Keratinocyte (primary cell): ENCODE data around the gene AKAP6. TPM values are rescaled to one million over a fixed set of nuclear protein-coding genes. Genes with fewer than 3 reads are reported as not detected.

Experiments used
- DNase-seq: peaks from one replicate; pipeline ENCODE4 v3.0.0-alpha.2; 2011; ENCODE audit warnings: low read depth, missing footprints, low spot score
- FAIRE-seq: peaks from 2 replicates; lab custom pipeline; 2011; peaks lifted over from hg19 to GRCh38; lab: Jason Lieb, UNC
- H2AFZ ChIP-seq: 2 replicates; pipeline ENCODE4 v1.6.0; 2012; ENCODE audit warnings: low read length, control low read depth, inconsistent platforms; ENCODE audit not compliant: control insufficient read depth
- H3K27ac ChIP-seq: 2 replicates; pipeline ENCODE4 v1.5.1; 2011; ENCODE audit warnings: low read length; ENCODE audit not compliant: control insufficient read depth, insufficient read depth
- H3K27me3 ChIP-seq: 3 replicates; pipeline ENCODE4 v1.6.0; 2011; ENCODE audit warnings: low read length; ENCODE audit not compliant: control insufficient read depth, insufficient read depth; ENCODE audit errors: extremely low read depth
- H3K36me3 ChIP-seq, 2 experiments: 2 replicates in 1 of 2; 3 replicates in 1 of 2; pipeline ENCODE4 v1.5.1; 2011; ENCODE audit warnings: low read length in 2 of 2, mild to moderate bottlenecking in 1 of 2; ENCODE audit not compliant: control insufficient read depth in 2 of 2, insufficient read depth in 2 of 2; ENCODE audit errors: extremely low read depth in 1 of 2
- H3K4me1 ChIP-seq: 3 replicates; pipeline ENCODE4 v1.5.1; 2011; ENCODE audit warnings: low read length; ENCODE audit not compliant: control insufficient read depth, insufficient read depth; ENCODE audit errors: extremely low read depth
- H3K4me2 ChIP-seq: 3 replicates; pipeline ENCODE4 v1.6.0; 2011; ENCODE audit warnings: low read depth, low read length; ENCODE audit not compliant: control insufficient read depth, insufficient read depth; ENCODE audit errors: extremely low read depth
- H3K4me3 ChIP-seq, 3 experiments: fragments of 200-600 bp in 1 of 3; sonication (generic) in 1 of 3; 2 replicates in 2 of 3; 3 replicates in 1 of 3; pipeline ENCODE4 v1.5.1; 2011 to 2016; ENCODE audit warnings: low read length in 3 of 3, mild to moderate bottlenecking in 3 of 3, control low read depth in 2 of 3, inconsistent platforms in 1 of 3, low read depth in 1 of 3, mixed read lengths in 1 of 3, mixed run types in 1 of 3, moderate library complexity in 1 of 3; ENCODE audit not compliant: control insufficient read depth in 2 of 3, insufficient read depth in 2 of 3; ENCODE audit errors: extremely low read depth in 1 of 3
- H3K79me2 ChIP-seq: 2 replicates; pipeline ENCODE4 v1.6.0; 2012; ENCODE audit warnings: low read length; ENCODE audit not compliant: control insufficient read depth, insufficient read depth
- H3K9ac ChIP-seq: 3 replicates; pipeline ENCODE4 v1.6.0; 2011; ENCODE audit warnings: low read length; ENCODE audit not compliant: control insufficient read depth, insufficient read depth; ENCODE audit errors: extremely low read depth
- H3K9me1 ChIP-seq: 3 replicates; pipeline ENCODE4 v1.6.0; 2011; ENCODE audit warnings: low read length; ENCODE audit not compliant: control insufficient read depth, insufficient read depth; ENCODE audit errors: extremely low read depth
- H3K9me3 ChIP-seq: 2 replicates; pipeline ENCODE4 v1.5.1; 2012; ENCODE audit warnings: low read depth, low read length; ENCODE audit not compliant: control insufficient read depth
- H4K20me1 ChIP-seq: 3 replicates; pipeline ENCODE4 v1.6.0; 2011; ENCODE audit warnings: low read length; ENCODE audit not compliant: control insufficient read depth, insufficient read depth; ENCODE audit errors: extremely low read depth
- EZH2 ChIP-seq: IDR thresholded peaks from one replicate; pipeline ENCODE4 v1.6.1; 2012; ENCODE audit warnings: inconsistent platforms, mild to moderate bottlenecking, low read length, moderate library complexity
- dilution Hi-C: fragments of 300-500 bp; cut with MboI; formaldehyde crosslinking; loops from one replicate; pipeline ENCODE4 v1.7.0; 2020; ENCODE audit warnings: low sequenced_read_pairs; ENCODE audit not compliant: extremely low pct_ligation_motif_present
- polyA plus RNA-seq, 5 experiments: library from polyadenylated mRNA; depleted of rRNA in 3 of 5; stranded (reverse) in 3 of 5; stranded (forward) in 1 of 5; unstranded in 1 of 5; fragments of >200 nt; gene quantifications; 1 replicate in 1 of 5; 2 replicates in 3 of 5; 3 replicates in 1 of 5; pipeline versions ENCODE4 v1.2.1 to v1.2.3, GENCODE V29; 2011 to 2012; ENCODE audit warnings: missing spikeins in 2 of 5, low read depth in 1 of 5, low replicate concordance in 1 of 5
- TF ChIP-seq, protein P1 (sequence below), 3 experiments: IDR thresholded peaks in 1 of 3; conservative IDR thresholded peaks in 1 of 3; optimal IDR thresholded peaks in 1 of 3; 2 replicates in 2 of 3; 3 replicates in 1 of 3; pipeline versions ENCODE3 to v1.5.1; 2011; ENCODE audit warnings: low read length in 3 of 3, mild to moderate bottlenecking in 3 of 3, moderate library complexity in 2 of 3, control low read depth in 1 of 3, inconsistent platforms in 1 of 3; ENCODE audit not compliant: insufficient read depth in 2 of 3; ENCODE audit errors: extremely low read depth in 1 of 3

AKAP6 gene
- polyA plus RNA-seq, 1 donor (not counting 4 experiments of a cell fraction or from before 2014, with no cell fraction given): 2.0 TPM

DNA sequence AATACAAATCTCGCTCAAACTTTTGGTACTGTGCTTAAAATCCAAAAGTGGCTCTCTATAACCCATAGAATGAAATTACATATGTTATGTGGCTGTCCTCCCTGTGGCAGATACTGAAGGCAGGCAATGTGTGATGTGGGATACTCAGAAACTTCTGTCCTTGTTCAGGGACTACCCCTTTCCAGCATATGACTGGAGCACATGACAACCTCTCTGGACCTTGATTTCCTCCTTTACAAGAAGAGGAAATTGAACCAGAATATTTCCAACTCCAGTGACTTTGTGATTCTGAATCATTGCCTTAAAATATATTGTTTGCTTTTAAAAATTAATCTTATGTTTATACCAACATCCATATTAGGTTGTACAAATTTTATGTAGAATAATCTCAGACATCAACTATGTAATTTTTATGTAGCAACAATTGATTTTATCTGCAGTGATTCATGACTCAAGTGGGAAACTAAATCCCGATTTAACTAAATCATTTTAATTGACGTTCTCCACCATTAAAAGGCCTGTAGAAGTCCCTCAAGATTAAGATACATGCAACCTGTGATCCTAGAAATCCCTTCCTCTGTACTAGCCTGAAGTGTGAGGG is 162.4 kb downstream of the AKAP6 start:
- Histone ChIP-seq H4K20me1 (no peaks in the 10 kb centered on the region), H3K4me2 (no peak overlapping the region), H3K9ac (no peak overlapping the region), H3K79me2 (no peaks in the 10 kb centered on the region), H2AFZ (no peak overlapping the region), H3K9me3 (no peaks in the 10 kb centered on the region), H3K4me3 (no peak overlapping the region), H3K4me1 (no peaks in the 10 kb centered on the region), H3K27ac (no peak overlapping the region), H3K36me3 (no peaks in the 10 kb centered on the region), H3K27me3 (no peaks in the 10 kb centered on the region), H3K9me1 (no peaks in the 10 kb centered on the region)
- dilution Hi-C loops: no loop called here
- FAIRE-seq: no peak
- no peak for DNase-seq
- TF ChIP-seq, protein P1, sequence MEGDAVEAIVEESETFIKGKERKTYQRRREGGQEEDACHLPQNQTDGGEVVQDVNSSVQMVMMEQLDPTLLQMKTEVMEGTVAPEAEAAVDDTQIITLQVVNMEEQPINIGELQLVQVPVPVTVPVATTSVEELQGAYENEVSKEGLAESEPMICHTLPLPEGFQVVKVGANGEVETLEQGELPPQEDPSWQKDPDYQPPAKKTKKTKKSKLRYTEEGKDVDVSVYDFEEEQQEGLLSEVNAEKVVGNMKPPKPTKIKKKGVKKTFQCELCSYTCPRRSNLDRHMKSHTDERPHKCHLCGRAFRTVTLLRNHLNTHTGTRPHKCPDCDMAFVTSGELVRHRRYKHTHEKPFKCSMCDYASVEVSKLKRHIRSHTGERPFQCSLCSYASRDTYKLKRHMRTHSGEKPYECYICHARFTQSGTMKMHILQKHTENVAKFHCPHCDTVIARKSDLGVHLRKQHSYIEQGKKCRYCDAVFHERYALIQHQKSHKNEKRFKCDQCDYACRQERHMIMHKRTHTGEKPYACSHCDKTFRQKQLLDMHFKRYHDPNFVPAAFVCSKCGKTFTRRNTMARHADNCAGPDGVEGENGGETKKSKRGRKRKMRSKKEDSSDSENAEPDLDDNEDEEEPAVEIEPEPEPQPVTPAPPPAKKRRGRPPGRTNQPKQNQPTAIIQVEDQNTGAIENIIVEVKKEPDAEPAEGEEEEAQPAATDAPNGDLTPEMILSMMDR (optimal IDR thresholded peaks at IDR 0.05 in 1 of 3, IDR thresholded peaks at IDR 0.05 in 1 of 3, conservative IDR thresholded peaks at IDR 0.05 in 1 of 3; ENCODE audit: extremely low read depth in 1 of 3, insufficient read depth in 2 of 3, low read length in 3 of 3): no peak
- TF ChIP-seq EZH2: no peak

DNA sequence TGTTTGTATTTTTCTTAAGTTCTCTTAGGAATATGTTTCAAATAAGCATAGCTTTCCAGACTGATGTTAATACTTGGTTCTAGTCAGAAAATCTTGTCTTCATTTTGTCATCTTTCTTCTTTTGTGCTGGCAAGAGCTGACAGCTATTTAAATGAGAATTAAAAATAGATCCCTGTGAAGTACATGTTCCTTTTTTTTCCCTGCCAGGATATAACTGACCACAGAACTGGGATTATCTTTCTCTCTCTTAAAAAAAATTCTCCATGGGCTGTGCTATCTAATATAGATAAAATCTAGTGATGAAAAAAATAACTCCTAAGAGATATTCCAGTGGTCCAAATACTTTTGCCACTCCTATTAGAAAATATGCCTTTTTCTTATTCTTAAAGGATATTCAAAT is 163.4 kb downstream of the AKAP6 start:
- Histone ChIP-seq H3K4me3 (no peak overlapping the region), H3K4me1 (no peaks in the 10 kb centered on the region), H3K27me3 (no peaks in the 10 kb centered on the region), H2AFZ (no peak overlapping the region), H3K9me3 (no peaks in the 10 kb centered on the region), H3K79me2 (no peaks in the 10 kb centered on the region), H3K9me1 (no peaks in the 10 kb centered on the region), H4K20me1 (no peaks in the 10 kb centered on the region), H3K27ac (no peak overlapping the region), H3K4me2 (no peak overlapping the region), H3K9ac (no peak overlapping the region), H3K36me3 (no peaks in the 10 kb centered on the region)
- no peak for DNase-seq
- dilution Hi-C loops: no loop called here
- TF ChIP-seq EZH2: no peak
- TF ChIP-seq, protein P1 (optimal IDR thresholded peaks at IDR 0.05 in 1 of 3, IDR thresholded peaks at IDR 0.05 in 1 of 3, conservative IDR thresholded peaks at IDR 0.05 in 1 of 3; ENCODE audit: extremely low read depth in 1 of 3, insufficient read depth in 2 of 3, low read length in 3 of 3): no peak
- no peak for FAIRE-seq
